HepG2 (cell line): ENCODE data around the gene NCS1. TPM values are rescaled to one million over a fixed set of nuclear protein-coding genes. Genes with fewer than 3 reads are reported as not detected.

Source experiments
- ATAC-seq: fragments of 200-7000 bp; cut with Tn5 transposase; 3 replicates; pipeline ENCODE4 v1.9.1; 2020; ENCODE audit warnings: mild to moderate bottlenecking, moderate library complexity
- BruUV-seq: library from RNA; stranded (reverse); fragments of 400-500 nt; replicated peaks from 2 replicates; lab custom pipeline; 2021; lab: Mats Ljungman, UMichigan
- CTCF ChIA-PET: fragments of 300-600 bp; formaldehyde crosslinking; extraction: SDS; loops from one replicate; lab custom pipeline; 2021; ENCODE audit warnings: low total read pairs, inconsistent platforms, low intra/inter-chr PET ratio; lab: Yijun Ruan, JAX
- POLR2A ChIA-PET: fragments of 350-600 bp; sonication (Branson Sonifier 250); formaldehyde crosslinking; loops from one replicate; lab custom pipeline; 2020; ENCODE audit warnings: antibody characterized with exemption, inconsistent platforms; lab: Yijun Ruan, JAX
- DNase-seq: peaks from one replicate; pipeline ENCODE4 v3.0.0-alpha.2; 2015; ENCODE audit warnings: low spot score
- FAIRE-seq: peaks from 3 replicates; lab custom pipeline; 2011; peaks lifted over from hg19 to GRCh38; lab: Jason Lieb, UNC
- H2AFZ ChIP-seq: one replicate; pipeline ENCODE4 v1.6.1; 2011; ENCODE audit warnings: low read length, inconsistent platforms
- H3K27ac ChIP-seq: fragments of 300-600 bp; 3 replicates; pipeline ENCODE4 v1.8.0; 2011; ENCODE audit warnings: mixed run types, mild to moderate bottlenecking, mixed read lengths, low read length, inconsistent platforms; ENCODE audit not compliant: insufficient read depth; ENCODE audit errors: extremely low read length
- H3K27me3 ChIP-seq, 2 experiments: fragments of 200-600 bp in 1 of 2; 2 replicates in 1 of 2; 3 replicates in 1 of 2; pipeline versions ENCODE4 v1.6.0 to v1.8.0; 2011; ENCODE audit warnings: low read length in 2 of 2, mild to moderate bottlenecking in 2 of 2, moderate library complexity in 2 of 2, inconsistent platforms in 1 of 2; ENCODE audit not compliant: insufficient read depth in 2 of 2, control insufficient read depth in 1 of 2
- H3K36me3 ChIP-seq, 2 experiments: fragments of 200-600 bp in 1 of 2; replicated peaks in 1 of 2; 2 replicates in 1 of 2; 3 replicates in 1 of 2; pipeline versions ENCODE4 v1.5.1 to v1.8.0; 2011; ENCODE audit warnings: low read length in 2 of 2, inconsistent platforms in 1 of 2; ENCODE audit not compliant: insufficient read depth in 2 of 2, control insufficient read depth in 1 of 2
- H3K4me1 ChIP-seq: 2 replicates; pipeline ENCODE4 v1.5.1; 2012; ENCODE audit warnings: low read length, inconsistent platforms; ENCODE audit not compliant: insufficient read depth
- H3K4me2 ChIP-seq: 2 replicates; pipeline ENCODE4 v1.6.0; 2011; ENCODE audit warnings: low read depth, low read length, inconsistent platforms
- H3K4me3 ChIP-seq, 3 experiments: fragments of 200-600 bp in 1 of 3; sonication (generic), shearing (Covaris generic) in 1 of 3; replicated peaks in 1 of 3; 2 replicates each; pipeline ENCODE4 v1.5.1; 2011 to 2016; ENCODE audit warnings: low read length in 3 of 3, inconsistent platforms in 2 of 3, low read depth in 2 of 3, mild to moderate bottlenecking in 2 of 3, control low read depth in 1 of 3, mixed read lengths in 1 of 3; ENCODE audit not compliant: insufficient read depth in 1 of 3
- H3K79me2 ChIP-seq: one replicate; pipeline ENCODE4 v1.6.1; 2011; ENCODE audit warnings: low read length, inconsistent platforms; ENCODE audit not compliant: insufficient read depth
- H3K9ac ChIP-seq: 2 replicates; pipeline ENCODE4 v1.6.0; 2011; ENCODE audit warnings: mild to moderate bottlenecking, low read depth, low read length, inconsistent platforms; ENCODE audit not compliant: insufficient read depth
- H3K9me3 ChIP-seq: 2 replicates; pipeline ENCODE4 v1.5.1; 2012; ENCODE audit warnings: mild to moderate bottlenecking, low read length
- H4K20me1 ChIP-seq: 2 replicates; pipeline ENCODE4 v1.6.0; 2011; ENCODE audit warnings: inconsistent platforms, mild to moderate bottlenecking, low read length, moderate library complexity; ENCODE audit not compliant: insufficient read depth
- E2F1 ChIP-seq: sonication (generic); formaldehyde crosslinking; IDR thresholded peaks from 2 replicates; pipeline ENCODE4 v1.5.0; 2020; ENCODE audit warnings: missing genetic modification reagents
- ETS1 ChIP-seq: sonication (generic); formaldehyde crosslinking; IDR thresholded peaks from 2 replicates; pipeline ENCODE4 v1.4.0; 2020; ENCODE audit warnings: missing genetic modification reagents
- IKZF1 ChIP-seq: fragments of 450-650 bp; IDR thresholded peaks from 2 replicates; pipeline ENCODE4 v1.7.1; 2016
- ISX ChIP-seq: sonication (generic); formaldehyde crosslinking; conservative IDR thresholded peaks from 2 replicates; pipeline ENCODE4 v1.5.0; 2020; ENCODE audit warnings: missing genetic modification reagents
- KLF13 ChIP-seq: sonication (generic); formaldehyde crosslinking; IDR thresholded peaks from 2 replicates; pipeline ENCODE4 v1.4.0; 2020; ENCODE audit warnings: mild to moderate bottlenecking, missing genetic modification reagents
- POLR2AphosphoS2 ChIP-seq: IDR thresholded peaks from 2 replicates; pipeline ENCODE4 v1.6.1; 2011; ENCODE audit warnings: low read depth, low read length, improper control_type of control experiment
- RAD21 ChIP-seq: fragments of 450-650 bp; formaldehyde crosslinking; IDR thresholded peaks from 2 replicates; pipeline ENCODE4 v1.5.0; 2020; ENCODE audit warnings: mild to moderate bottlenecking
- RCOR2 ChIP-seq: IDR thresholded peaks from 2 replicates; pipeline ENCODE4 v1.6.1; 2016; ENCODE audit warnings: missing biosample characterization, missing genetic modification reagents
- SALL2 ChIP-seq: sonication (generic); formaldehyde crosslinking; IDR thresholded peaks from 2 replicates; pipeline ENCODE4 v1.8.1; 2023; ENCODE audit warnings: mild to moderate bottlenecking, missing genetic modification reagents, inconsistent platforms
- TCF7 ChIP-seq: sonication (generic); IDR thresholded peaks from 2 replicates; pipeline ENCODE4 v1.6.1; 2016; ENCODE audit warnings: antibody characterized with exemption, low read depth
- ZBTB1 ChIP-seq: sonication (generic); formaldehyde crosslinking; IDR thresholded peaks from 2 replicates; pipeline ENCODE4 v1.4.0; 2020; ENCODE audit warnings: missing genetic modification reagents, borderline replicate concordance
- ZBTB2 ChIP-seq: sonication (generic); formaldehyde crosslinking; IDR thresholded peaks from 2 replicates; pipeline ENCODE4 v1.8.0; 2022; ENCODE audit warnings: low read depth, missing genetic modification reagents
- ZMYM2 ChIP-seq: sonication (generic); formaldehyde crosslinking; IDR thresholded peaks from 2 replicates; pipeline ENCODE4 v1.8.0; 2022; ENCODE audit warnings: mild to moderate bottlenecking, missing genetic modification reagents
- ZNF33B ChIP-seq: sonication (generic); formaldehyde crosslinking; IDR thresholded peaks from 2 replicates; pipeline ENCODE4 v1.5.1; 2020; ENCODE audit warnings: mild to moderate bottlenecking, missing genetic modification reagents
- ZNF354B ChIP-seq: sonication (generic); formaldehyde crosslinking; IDR thresholded peaks from 2 replicates; pipeline ENCODE4 v1.8.0; 2022; ENCODE audit warnings: mild to moderate bottlenecking, missing genetic modification reagents
- ZNF446 ChIP-seq: sonication (generic); formaldehyde crosslinking; IDR thresholded peaks from 2 replicates; pipeline ENCODE4 v1.5.0; 2020; ENCODE audit warnings: mild to moderate bottlenecking, missing genetic modification reagents
- ZNF512 ChIP-seq: sonication (generic); formaldehyde crosslinking; IDR thresholded peaks from 2 replicates; pipeline ENCODE4 v1.4.0; 2020; ENCODE audit warnings: mild to moderate bottlenecking, missing genetic modification reagents
- ZNF570 ChIP-seq: sonication (generic); formaldehyde crosslinking; IDR thresholded peaks from 2 replicates; pipeline ENCODE4 v1.4.0; 2020; ENCODE audit warnings: mild to moderate bottlenecking, missing genetic modification reagents, borderline replicate concordance
- WGBS: methylation state at CpG from one replicate; pipeline ENCODE4 v1.1.6; 2017; ENCODE audit warnings: low lambda C conversion rate; 5-methylcytosine and 5-hydroxymethylcytosine counted together
- in situ Hi-C: cut with HindIII; loops from 2 replicates; pipeline ENCODE4 v1.10.0; 2017; ENCODE audit warnings: low pct_unique_long_range_greater_than_20kb; ENCODE audit not compliant: extremely low pct_ligation_motif_present
- intact Hi-C: fragments of 100-400 bp; cut with micrococcal nuclease; formaldehyde crosslinking; loops from one replicate; pipeline ENCODE4 v1.10.0; 2022; ENCODE audit not compliant: unreplicated experiment
- polyA plus RNA-seq, 8 experiments: library from polyadenylated mRNA; depleted of rRNA in 3 of 8; stranded (reverse) in 7 of 8; unstranded in 1 of 8; fragments of >200 nt; fragmentation: Illumina TruSeq in 4 of 8; extraction: Trizol in 4 of 8; gene quantifications; 2 replicates each; pipeline versions ENCODE4 v1.2.1 to v1.2.3, GENCODE V29; 2011 to 2016; ENCODE audit warnings: low read depth in 4 of 8, missing spikeins in 1 of 8, mixed read lengths in 1 of 8; ENCODE audit not compliant: insufficient read depth in 1 of 8
- total RNA-seq, 5 experiments: library from RNA; depleted of rRNA; stranded (reverse); fragments of >200 nt; fragmentation: Illumina TruSeq; extraction: Trizol; gene quantifications; 2 replicates each; pipeline ENCODE4 v1.2.3, GENCODE V29; 2016; ENCODE audit warnings: low read depth in 1 of 5

NCS1 gene
- total and polyA plus RNA-seq, 2 of the 13 experiments (the other 11 are each of a cell fraction or from before 2014, with no cell fraction given): 4.7 to 6.1 TPM

GRCh38 chr9:130233587-130233945 is 61.4 kb downstream of the NCS1 start (continued):
- TF ChIP-seq POLR2AphosphoS2 (no peak), E2F1 (CRISPR knock-in tag) (no peak)

GRCh38 chr9:130234340-130235260 is 62.4 kb downstream of the NCS1 start:
- no peaks in the 10 kb centered on the region for H4K20me1 ChIP-seq
- intact Hi-C loops (no loop called here), in situ Hi-C loops (loop anchor here (5.0 kb wide), 1 partner anchor 122 kb away; no protein-coding TSS in a partner anchor)
- no peaks in the 10 kb centered on the region for H3K9me3 ChIP-seq
- no peak overlapping the region for H3K4me2 ChIP-seq
- ATAC-seq (no peak), FAIRE-seq (no peak), DNase-seq (no peak)
- no peak overlapping the region for H2AFZ ChIP-seq
- H3K4me1 ChIP-seq: peaks cover 19% of the 10 kb centered on the region
- no peaks in the 10 kb centered on the region for H3K36me3 ChIP-seq
- no peaks in the 10 kb centered on the region for H3K27me3 ChIP-seq
- ChIA-PET CTCF (interaction anchor here (1.6 to 2.9 kb wide), 2 partner anchors 78 to 127 kb away, joined by 7 to 30 read pairs; no protein-coding TSS in a partner anchor), POLR2A (no interaction called here)
- WGBS: 87% methylated on average over 6 of the region's 26 CpGs
- no peaks in the 10 kb centered on the region for H3K79me2 ChIP-seq
- no peak overlapping the region for H3K27ac ChIP-seq
- H3K9ac ChIP-seq: no peak overlapping the region
- no peak overlapping the region for H3K4me3 ChIP-seq
- no TSS peak for BruUV-seq
- no peak for TF ChIP-seq ZNF33B (CRISPR knock-in tag)
- no peak for TF ChIP-seq KLF13 (CRISPR knock-in tag)
- no peak for TF ChIP-seq TCF7
- no peak for TF ChIP-seq ZNF446 (CRISPR knock-in tag)
- TF ChIP-seq ZNF570 (CRISPR knock-in tag): no peak
- no peak for TF ChIP-seq ISX (CRISPR knock-in tag)
- TF ChIP-seq ZMYM2: no peak
- TF ChIP-seq RCOR2 (CRISPR knock-in tag): no peak
- no peak for TF ChIP-seq ZNF354B (CRISPR knock-in tag)
- TF ChIP-seq ZBTB2 (CRISPR knock-in tag): no peak
- TF ChIP-seq SALL2: no peak
- no peak for TF ChIP-seq RAD21 (CRISPR knock-in tag)
- TF ChIP-seq ETS1 (CRISPR knock-in tag): no peak
- TF ChIP-seq ZNF512 (CRISPR knock-in tag): no peak
- no peak for TF ChIP-seq IKZF1
- no peak for TF ChIP-seq ZBTB1 (CRISPR knock-in tag)
